Transverse colon (tissue), 4 donors: Measurements from ENCODE around the gene PRSS56. TPM values are rescaled to one million over a fixed set of nuclear protein-coding genes. Genes with fewer than 3 reads are reported as not detected.
"Not testable (repeated sequence)": the region's sequence is repeated elsewhere in the genome, so short reads cannot be mapped to it uniquely, and the experiment has no call there.

ENCODE experiments used
- DNase-seq: peaks from one replicate; pipeline ENCODE4 v3.0.0-alpha.2; 2019
- H3K27ac ChIP-seq, 4 donors: fragments of 200-600 bp; sonication (generic); 2 replicates each; pipeline ENCODE4 v1.5.1; 2016 to 2018; ENCODE audit warnings: inconsistent platforms in 4 of 4
- H3K27me3 ChIP-seq: fragments of 200-600 bp; sonication (generic); 2 replicates; pipeline ENCODE4 v1.5.1; 2017; ENCODE audit warnings: inconsistent platforms
- H3K36me3 ChIP-seq, 4 donors: fragments of 200-600 bp; sonication (generic); 2 replicates each; pipeline ENCODE4 v1.5.1; 2017 to 2019; ENCODE audit warnings: inconsistent platforms in 4 of 4
- H3K4me1 ChIP-seq, 4 donors: fragments of 200-600 bp; sonication (generic); 2 replicates each; pipeline ENCODE4 v1.5.1; 2017 to 2020; ENCODE audit warnings: inconsistent platforms in 4 of 4
- H3K4me3 ChIP-seq, 4 donors: fragments of 200-600 bp; sonication (generic); 1 replicate in 1 of 4; 2 replicates in 3 of 4; pipeline versions ENCODE4 v1.5.1 to v1.6.1; 2017 to 2019; ENCODE audit warnings: inconsistent platforms in 4 of 4
- H3K9me3 ChIP-seq, 2 donors: fragments of 200-600 bp; sonication (generic); 2 replicates each; pipeline ENCODE4 v1.5.1; 2017 to 2019; ENCODE audit warnings: inconsistent platforms in 2 of 2
- EP300 ChIP-seq: sonication (generic); formaldehyde crosslinking; IDR thresholded peaks from one replicate; pipeline ENCODE4 v1.6.1; 2017; ENCODE audit warnings: antibody characterized with exemption, low read depth
- POLR2A ChIP-seq: fragments of 450-650 bp; IDR thresholded peaks from one replicate; pipeline ENCODE4 v1.6.1; 2016; ENCODE audit warnings: antibody characterized with exemption, mild to moderate bottlenecking, moderate library complexity
- POLR2AphosphoS5 ChIP-seq, 3 donors: sonication (generic); formaldehyde crosslinking; IDR thresholded peaks; one replicate each; pipeline ENCODE4 v1.6.1; 2016; ENCODE audit warnings: antibody characterized with exemption in 3 of 3
- WGBS, 2 donors: methylation state at CpG; one replicate each; pipeline ENCODE4 v1.1.5; 2018; ENCODE audit warnings: low coverage in 1 of 2; 5-methylcytosine and 5-hydroxymethylcytosine counted together
- in situ Hi-C, 4 donors: fragments of 200-750 bp; cut with MboI; loops; one replicate each; pipeline versions ENCODE4 v1.15.0 to v1.15.1; 2017; ENCODE audit warnings: low sequenced_read_pairs in 3 of 4, low pct_ligation_motif_present in 1 of 4, low pct_unique_long_range_greater_than_20kb in 1 of 4
- intact Hi-C: fragments of 100-400 bp; cut with DNase I; formaldehyde crosslinking; loops from one replicate; pipeline ENCODE4 v1.15.1; 2023; ENCODE audit warnings: low total_unique reads
- total RNA-seq, 4 donors: library from RNA; depleted of rRNA; stranded (reverse); fragments of >200 nt; gene quantifications; one replicate each; pipeline ENCODE4 v1.1.0, GENCODE V29; 2016
- TF ChIP-seq, protein P1 (sequence below), 5 experiments: fragments of 200-600 bp in 3 of 5; fragments of 450-650 bp in 2 of 5; sonication (generic) in 3 of 5; IDR thresholded peaks; 1 replicate in 2 of 5; 2 replicates in 3 of 5; pipeline ENCODE4 v1.5.1; 2016 to 2017; ENCODE audit warnings: antibody characterized with exemption in 5 of 5, inconsistent platforms in 3 of 5, mild to moderate bottlenecking in 2 of 5, moderate library complexity in 1 of 5

PRSS56 gene
- total RNA-seq, 4 donors from 2014 or later = not detected

DNA sequence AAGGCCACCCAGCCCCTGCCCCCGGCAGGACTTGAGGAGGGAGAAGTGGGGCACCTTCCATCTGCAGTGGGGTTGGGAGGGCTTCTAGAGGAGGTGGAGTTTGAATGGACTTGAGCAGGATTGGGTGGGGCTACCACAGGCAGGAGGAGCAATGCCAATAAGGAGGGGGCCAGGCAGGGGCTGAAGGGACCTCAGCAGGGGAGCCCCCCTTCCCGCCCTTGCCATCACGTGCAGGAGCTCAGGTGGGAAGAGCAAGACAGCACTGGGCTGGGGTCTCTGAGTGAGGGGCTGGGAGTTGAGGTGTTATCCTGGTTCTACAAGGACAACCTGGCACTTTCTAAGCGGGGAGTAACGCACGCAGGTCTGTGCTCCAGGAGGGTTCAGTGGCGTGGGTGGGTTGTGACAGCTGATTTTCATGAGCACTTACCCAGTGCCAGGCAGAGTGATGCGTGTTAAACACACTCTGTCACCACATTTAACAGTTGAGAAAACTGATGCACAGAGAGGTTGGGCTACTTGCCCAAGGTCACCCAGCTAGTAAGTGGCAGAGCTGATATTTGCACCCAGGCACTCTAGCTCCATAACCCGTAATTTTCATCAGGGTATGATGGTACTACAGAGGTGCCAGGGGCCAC, 10.6 kb downstream of the PRSS56 start:
- no peak for TF ChIP-seq POLR2A
- no peak for DNase-seq
- intact Hi-C loops (no loop called here), in situ Hi-C loops (no loop called here)
- H3K4me1 ChIP-seq = no peaks in the 10 kb centered on the region
- no peak overlapping the region for H3K4me3 ChIP-seq
- WGBS, 2 donors = 75 to 79% methylated on average over 7 to 8 of the region's 9 CpGs
- no peak overlapping the region for H3K27ac ChIP-seq
- H3K36me3 ChIP-seq = no peaks in the 10 kb centered on the region
- no peaks in the 10 kb centered on the region for H3K9me3 ChIP-seq
- H3K27me3 ChIP-seq = peaks cover 17% of the 10 kb centered on the region

DNA sequence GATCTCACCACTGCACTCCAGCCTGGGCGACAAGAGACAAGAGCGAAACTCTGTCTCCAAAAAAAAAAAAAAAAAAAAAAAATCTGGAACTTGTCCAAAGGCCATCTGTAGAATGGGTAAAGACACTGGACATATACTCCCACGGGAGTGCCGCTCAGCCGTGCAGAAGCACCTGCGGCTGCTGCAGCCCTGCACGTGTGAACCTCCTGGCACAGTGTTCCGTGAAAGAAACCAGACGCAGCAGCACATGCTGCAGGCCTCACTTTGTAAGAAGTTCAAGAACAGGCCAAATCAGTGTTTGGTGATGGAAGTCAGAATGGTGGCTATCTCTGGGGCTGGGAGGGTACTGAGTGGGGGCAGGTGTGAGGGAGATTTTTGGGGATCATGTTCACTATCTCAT, 12.2 kb downstream of the PRSS56 start:
- Histone ChIP-seq H3K9me3 (no peaks in the 10 kb centered on the region), H3K27ac (no peak overlapping the region), H3K36me3 (no peaks in the 10 kb centered on the region), H3K27me3 (peaks cover 12% of the 10 kb centered on the region), H3K4me1 (no peaks in the 10 kb centered on the region), H3K4me3 (no peak overlapping the region)
- DNase-seq = no peak
- intact Hi-C loops (no loop called here), in situ Hi-C loops (no loop called here)
- TF ChIP-seq POLR2AphosphoS5 (IDR thresholded peaks at IDR 0.05) = no peak
- 57 to 91% methylated on average over 7 to 9 of the region's 9 CpGs for WGBS, 2 donors

DNA sequence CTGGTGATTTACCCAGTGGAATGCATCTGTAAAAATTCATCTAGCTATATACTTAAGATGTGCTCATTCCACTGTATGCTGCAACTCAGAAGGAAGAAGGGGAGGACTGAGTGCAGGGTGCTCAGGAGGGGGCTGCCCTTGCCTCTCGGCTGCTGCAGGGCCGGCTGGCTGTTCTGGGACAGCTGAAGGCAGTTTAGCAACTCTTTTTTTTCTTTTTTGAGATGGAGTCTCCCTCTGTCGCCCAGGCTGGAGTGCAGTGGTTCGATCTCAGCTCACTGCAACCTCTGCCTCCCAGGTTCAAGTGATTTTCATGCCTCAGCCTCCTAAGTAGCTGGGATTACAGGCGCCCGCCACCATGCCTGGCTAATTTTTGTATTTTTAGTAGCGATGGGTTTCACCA, 12.6 kb downstream of the PRSS56 start:
- 87% methylated on average over 7 of the region's 7 CpGs; no CpG with 5 or more reads in 1 of the 2 donors for WGBS, 2 donors
- H3K36me3 ChIP-seq, DNase-seq, H3K4me1 ChIP-seq, H3K9me3 ChIP-seq, H3K4me3 ChIP-seq, in situ Hi-C loops, intact Hi-C loops, H3K27ac ChIP-seq: not testable (repeated sequence)
- H3K27me3 ChIP-seq = peaks cover 16% of the 10 kb centered on the region

DNA sequence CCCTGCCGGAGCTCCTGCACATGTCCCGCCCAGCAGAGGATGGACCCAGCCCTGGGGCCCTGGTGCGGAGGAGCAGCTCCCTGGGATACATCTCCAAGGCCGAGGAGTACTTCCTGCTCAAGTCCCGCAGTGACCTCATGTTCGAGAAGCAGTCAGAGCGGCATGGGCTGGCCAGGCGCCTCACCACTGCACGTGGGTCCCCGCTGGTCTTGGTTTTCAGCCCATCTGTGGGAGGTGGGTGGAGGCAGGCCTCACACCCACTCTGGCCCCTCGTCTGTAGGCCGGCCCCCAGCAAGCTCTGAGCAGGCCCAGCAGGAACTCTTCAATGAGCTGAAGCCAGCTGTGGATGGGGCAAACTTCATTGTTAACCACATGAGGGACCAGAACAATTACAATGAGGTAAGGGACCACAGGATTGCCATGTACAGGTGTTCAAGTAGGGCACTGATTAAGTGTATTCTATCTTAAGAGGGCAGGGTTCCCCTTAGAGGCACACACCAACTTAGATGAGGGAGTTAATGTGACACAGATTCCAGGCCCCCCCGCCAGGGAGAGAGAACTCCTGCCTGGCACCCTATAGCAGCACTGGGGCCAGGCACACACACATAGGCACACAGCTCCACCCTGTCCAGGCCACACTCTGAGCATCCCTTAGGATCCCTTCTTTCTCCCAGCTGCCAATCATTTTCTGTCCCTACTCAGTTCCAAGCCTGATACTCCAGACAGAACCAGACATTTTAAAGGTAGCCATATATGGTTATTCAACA, 13.9 kb downstream of the PRSS56 start:
- H3K4me3 ChIP-seq = no peak overlapping the region
- intact Hi-C loops (no loop called here), in situ Hi-C loops (no loop called here)
- no peaks in the 10 kb centered on the region for H3K36me3 ChIP-seq
- peaks cover 25% of the 10 kb centered on the region for H3K27me3 ChIP-seq
- 86 to 90% methylated on average over 1 to 9 of the region's 13 CpGs for WGBS, 2 donors
- no peak for TF ChIP-seq POLR2A
- TF ChIP-seq POLR2AphosphoS5 (IDR thresholded peaks at IDR 0.05) = no peak
- TF ChIP-seq, protein P1, sequence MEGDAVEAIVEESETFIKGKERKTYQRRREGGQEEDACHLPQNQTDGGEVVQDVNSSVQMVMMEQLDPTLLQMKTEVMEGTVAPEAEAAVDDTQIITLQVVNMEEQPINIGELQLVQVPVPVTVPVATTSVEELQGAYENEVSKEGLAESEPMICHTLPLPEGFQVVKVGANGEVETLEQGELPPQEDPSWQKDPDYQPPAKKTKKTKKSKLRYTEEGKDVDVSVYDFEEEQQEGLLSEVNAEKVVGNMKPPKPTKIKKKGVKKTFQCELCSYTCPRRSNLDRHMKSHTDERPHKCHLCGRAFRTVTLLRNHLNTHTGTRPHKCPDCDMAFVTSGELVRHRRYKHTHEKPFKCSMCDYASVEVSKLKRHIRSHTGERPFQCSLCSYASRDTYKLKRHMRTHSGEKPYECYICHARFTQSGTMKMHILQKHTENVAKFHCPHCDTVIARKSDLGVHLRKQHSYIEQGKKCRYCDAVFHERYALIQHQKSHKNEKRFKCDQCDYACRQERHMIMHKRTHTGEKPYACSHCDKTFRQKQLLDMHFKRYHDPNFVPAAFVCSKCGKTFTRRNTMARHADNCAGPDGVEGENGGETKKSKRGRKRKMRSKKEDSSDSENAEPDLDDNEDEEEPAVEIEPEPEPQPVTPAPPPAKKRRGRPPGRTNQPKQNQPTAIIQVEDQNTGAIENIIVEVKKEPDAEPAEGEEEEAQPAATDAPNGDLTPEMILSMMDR (IDR thresholded peaks at IDR 0.05) = no peak
- TF ChIP-seq EP300 = no peak
- no peak overlapping the region for H3K27ac ChIP-seq
- H3K4me1 ChIP-seq = no peaks in the 10 kb centered on the region
- H3K9me3 ChIP-seq = no peaks in the 10 kb centered on the region
- no peak for DNase-seq

DNA sequence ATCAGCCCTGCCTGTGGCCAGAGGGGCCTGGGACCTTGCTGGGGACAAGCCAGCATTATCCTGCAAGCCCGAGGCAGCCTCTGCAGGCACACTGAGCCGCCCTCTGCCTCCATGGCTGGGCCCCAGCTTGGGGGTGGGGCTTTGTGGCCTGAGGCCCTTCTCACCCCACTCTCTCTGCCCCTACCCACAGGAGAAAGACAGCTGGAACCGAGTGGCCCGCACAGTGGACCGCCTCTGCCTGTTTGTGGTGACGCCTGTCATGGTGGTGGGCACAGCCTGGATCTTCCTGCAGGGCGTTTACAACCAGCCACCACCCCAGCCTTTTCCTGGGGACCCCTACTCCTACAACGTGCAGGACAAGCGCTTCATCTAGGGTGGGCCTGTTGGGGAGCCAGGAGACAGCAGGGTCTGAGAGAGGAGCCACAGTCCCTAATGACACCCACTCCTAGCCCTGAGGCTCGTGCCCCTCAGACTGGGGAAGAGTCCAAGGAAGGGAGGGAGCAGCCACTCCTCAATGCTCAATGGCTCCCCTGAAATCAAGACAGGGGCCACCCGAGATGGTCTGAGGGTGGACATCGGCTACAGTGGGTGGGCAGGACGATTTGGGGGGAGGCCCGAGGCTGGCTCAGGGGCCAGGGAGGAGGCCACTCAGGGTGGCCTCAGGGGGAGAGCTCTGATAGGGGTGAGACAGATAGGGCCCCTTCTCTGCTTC, 14.9 kb downstream of the PRSS56 start:
- in situ Hi-C loops (no loop called here), intact Hi-C loops (no loop called here)
- WGBS, 2 donors = 86% methylated on average over 12 of the region's 14 CpGs; no CpG with 5 or more reads in 1 of the 2 donors
- Histone ChIP-seq H3K9me3 (no peaks in the 10 kb centered on the region), H3K27me3 (peaks cover 34% of the 10 kb centered on the region), H3K36me3 (no peaks in the 10 kb centered on the region), H3K27ac (no peak overlapping the region), H3K4me3 (no peak overlapping the region), H3K4me1 (no peaks in the 10 kb centered on the region)
- no peak for TF ChIP-seq EP300
- TF ChIP-seq POLR2AphosphoS5 (IDR thresholded peaks at IDR 0.05) = no peak
- TF ChIP-seq, protein P1 (IDR thresholded peaks at IDR 0.05) = no peak
- DNase-seq = no peak
